ENCODE results near the gene NHS.

DNA sequence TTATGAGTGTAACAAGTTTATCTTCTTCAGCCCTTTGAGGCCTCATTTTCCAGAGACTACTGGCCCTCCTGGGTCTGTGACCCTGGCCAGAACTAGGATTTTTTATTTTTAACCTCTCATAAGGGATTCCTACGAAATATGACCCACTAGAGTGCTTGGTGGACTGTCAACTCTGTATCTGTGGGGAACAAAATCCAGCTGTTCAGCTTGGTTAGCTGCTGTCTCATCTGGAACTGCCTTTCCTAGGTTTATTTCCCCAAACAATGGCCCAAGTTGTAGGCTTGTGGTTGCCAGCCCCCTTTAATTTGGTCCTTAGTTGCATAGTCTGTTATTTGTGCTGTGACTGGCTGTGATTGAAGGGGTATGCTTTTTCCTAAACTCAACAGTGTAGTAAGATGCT, 56.2 kb downstream of the NHS start:
- no peak for TF ChIP-seq POLR2A (IDR thresholded peaks at IDR 0.05)
- TF ChIP-seq, protein P1, sequence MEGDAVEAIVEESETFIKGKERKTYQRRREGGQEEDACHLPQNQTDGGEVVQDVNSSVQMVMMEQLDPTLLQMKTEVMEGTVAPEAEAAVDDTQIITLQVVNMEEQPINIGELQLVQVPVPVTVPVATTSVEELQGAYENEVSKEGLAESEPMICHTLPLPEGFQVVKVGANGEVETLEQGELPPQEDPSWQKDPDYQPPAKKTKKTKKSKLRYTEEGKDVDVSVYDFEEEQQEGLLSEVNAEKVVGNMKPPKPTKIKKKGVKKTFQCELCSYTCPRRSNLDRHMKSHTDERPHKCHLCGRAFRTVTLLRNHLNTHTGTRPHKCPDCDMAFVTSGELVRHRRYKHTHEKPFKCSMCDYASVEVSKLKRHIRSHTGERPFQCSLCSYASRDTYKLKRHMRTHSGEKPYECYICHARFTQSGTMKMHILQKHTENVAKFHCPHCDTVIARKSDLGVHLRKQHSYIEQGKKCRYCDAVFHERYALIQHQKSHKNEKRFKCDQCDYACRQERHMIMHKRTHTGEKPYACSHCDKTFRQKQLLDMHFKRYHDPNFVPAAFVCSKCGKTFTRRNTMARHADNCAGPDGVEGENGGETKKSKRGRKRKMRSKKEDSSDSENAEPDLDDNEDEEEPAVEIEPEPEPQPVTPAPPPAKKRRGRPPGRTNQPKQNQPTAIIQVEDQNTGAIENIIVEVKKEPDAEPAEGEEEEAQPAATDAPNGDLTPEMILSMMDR (IDR thresholded peaks at IDR 0.05): no peak
